T follicular helper cell (primary cell): Measurements from ENCODE around the gene FSTL1.
"Not testable (repeated sequence)": the region's sequence is repeated elsewhere in the genome, so short reads cannot be mapped to it uniquely, and the experiment has no call there.

ENCODE experiments used
- DNase-seq: peaks from one replicate; pipeline ENCODE4 v3.0.0-alpha.2; 2020; ENCODE audit warnings: low read depth

The FSTL1 gene

GRCh38 chr3:120418446-120418845 lies 32.3 kb downstream of the FSTL1 start:
- DNase-seq, result no peak

- peak; percentile 72 for DNase-seq
Observed at GRCh38 chr3:120417272-120417911, 33.4 kb downstream of the FSTL1 start.

GRCh38 chr3:120416868-120417267 lies 33.9 kb downstream of the FSTL1 start:
- no peak for DNase-seq

- no peak for DNase-seq
Observed at GRCh38 chr3:120415756-120416155, 35.0 kb downstream of the FSTL1 start.

GRCh38 chr3:120410541-120410940 lies 40.3 kb downstream of the FSTL1 start:
- DNase-seq, result no peak

- DNase-seq, result no peak
Observed at GRCh38 chr3:120410116-120410515, 40.7 kb downstream of the FSTL1 start.

GRCh38 chr3:120407508-120408287 lies 43.1 kb downstream of the FSTL1 start:
- DNase-seq, result no peak

- DNase-seq, result no peak
Observed at GRCh38 chr3:120404876-120405275, 45.9 kb downstream of the FSTL1 start.

- DNase-seq, result no peak
Observed at GRCh38 chr3:120402257-120402656, 48.5 kb downstream of the FSTL1 start.

- no peak for DNase-seq
Observed at GRCh38 chr3:120399372-120399771, 51.4 kb downstream of the FSTL1 start.

GRCh38 chr3:120396469-120396868 lies 54.3 kb downstream of the FSTL1 start:
- DNase-seq, result no peak

GRCh38 chr3:120394347-120394746 lies 56.4 kb downstream of the FSTL1 start:
- no peak for DNase-seq

- no peak for DNase-seq
Observed at GRCh38 chr3:120393761-120394160, 57.0 kb downstream of the FSTL1 start.

GRCh38 chr3:120393243-120393642 lies 57.5 kb downstream of the FSTL1 start:
- no peak for DNase-seq

- no peak for DNase-seq
Observed at GRCh38 chr3:120382941-120383447, 67.8 kb downstream of the FSTL1 start.

GRCh38 chr3:120381503-120381902 lies 69.3 kb downstream of the FSTL1 start:
- DNase-seq, result no peak

- not testable (repeated sequence) for DNase-seq
Observed at GRCh38 chr3:120377948-120378347, 72.8 kb downstream of the FSTL1 start.

- no peak for DNase-seq
Observed at GRCh38 chr3:120370463-120370862, 80.3 kb downstream of the FSTL1 start.

- no peak for DNase-seq
Observed at GRCh38 chr3:120369037-120369467, 81.7 kb downstream of the FSTL1 start.

- DNase-seq, result no peak
Observed at GRCh38 chr3:120368172-120368571, 82.6 kb downstream of the FSTL1 start.

GRCh38 chr3:120364821-120365220 lies 86.0 kb downstream of the FSTL1 start:
- DNase-seq, result no peak

GRCh38 chr3:120364101-120364500 lies 86.7 kb downstream of the FSTL1 start:
- no peak for DNase-seq

- DNase-seq, result no peak
Observed at GRCh38 chr3:120357807-120358206, 93.0 kb downstream of the FSTL1 start.
